NCI-H82 (cell line): ENCODE results near the gene HELZ2.

ENCODE experiments used
- DNase-seq: peaks from one replicate; lab custom pipeline; 2025; lab: John Stamatoyannopoulos, UW

HELZ2 gene

DNA sequence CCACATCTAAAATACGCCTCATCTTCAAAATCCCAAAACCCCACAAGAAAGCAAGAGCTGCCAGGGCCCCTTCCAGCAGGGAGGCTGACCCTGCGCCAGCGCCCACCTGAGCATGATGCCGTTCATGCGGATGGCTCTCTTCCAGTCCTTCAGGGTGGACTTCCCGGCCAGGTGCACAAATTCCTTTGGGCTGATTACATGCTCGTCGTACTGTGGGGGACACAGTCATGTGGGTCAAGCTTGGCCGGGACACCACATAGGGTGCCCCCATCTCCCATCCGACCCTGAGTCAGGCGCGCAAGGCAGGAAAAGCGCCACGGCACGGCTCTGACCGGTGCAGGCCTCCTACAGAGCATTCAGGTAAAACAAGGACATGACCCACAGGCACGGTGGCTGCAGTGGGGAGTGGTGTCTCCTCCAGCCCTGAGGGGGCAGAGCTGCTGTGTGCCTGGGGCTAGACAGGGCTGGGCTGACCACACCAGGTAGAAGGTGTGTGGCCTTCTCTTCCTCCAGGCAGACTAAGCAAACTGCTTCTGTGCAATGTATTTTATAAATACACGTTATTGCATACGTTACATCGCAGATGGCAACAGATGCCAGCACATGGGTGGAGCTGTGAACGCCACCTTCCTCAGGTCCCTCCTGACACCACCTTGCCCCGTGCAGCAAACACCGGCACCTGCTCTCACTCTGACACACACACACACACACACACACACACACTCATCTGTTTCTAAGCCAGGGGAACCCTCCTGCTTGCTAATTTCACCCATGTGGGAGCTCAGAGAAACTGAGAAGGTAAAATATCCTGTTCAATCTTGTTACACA is 23.8 kb upstream of the HELZ2 start:
- DNase-seq, result no peak

DNA sequence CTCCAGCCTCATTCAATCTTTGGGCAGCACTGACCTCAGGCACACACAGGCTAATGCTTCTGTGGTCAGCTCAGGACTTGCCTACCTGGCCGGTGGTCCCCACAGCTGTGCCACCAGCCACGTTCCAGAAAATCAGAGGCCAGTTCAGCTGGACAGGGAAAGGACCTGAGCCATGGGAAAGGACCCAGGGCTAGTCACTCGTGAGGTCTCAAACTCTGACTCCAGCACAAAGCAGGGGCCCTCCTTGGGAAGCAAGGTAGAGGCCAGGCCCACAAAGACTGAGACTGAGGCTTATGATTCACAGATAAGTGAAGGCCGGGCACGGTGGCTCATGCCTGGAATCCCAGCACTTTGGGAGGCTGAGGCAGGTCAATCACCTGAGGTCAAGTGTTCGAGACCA is 22.4 kb upstream of the HELZ2 start:
- DNase-seq, result no peak

DNA sequence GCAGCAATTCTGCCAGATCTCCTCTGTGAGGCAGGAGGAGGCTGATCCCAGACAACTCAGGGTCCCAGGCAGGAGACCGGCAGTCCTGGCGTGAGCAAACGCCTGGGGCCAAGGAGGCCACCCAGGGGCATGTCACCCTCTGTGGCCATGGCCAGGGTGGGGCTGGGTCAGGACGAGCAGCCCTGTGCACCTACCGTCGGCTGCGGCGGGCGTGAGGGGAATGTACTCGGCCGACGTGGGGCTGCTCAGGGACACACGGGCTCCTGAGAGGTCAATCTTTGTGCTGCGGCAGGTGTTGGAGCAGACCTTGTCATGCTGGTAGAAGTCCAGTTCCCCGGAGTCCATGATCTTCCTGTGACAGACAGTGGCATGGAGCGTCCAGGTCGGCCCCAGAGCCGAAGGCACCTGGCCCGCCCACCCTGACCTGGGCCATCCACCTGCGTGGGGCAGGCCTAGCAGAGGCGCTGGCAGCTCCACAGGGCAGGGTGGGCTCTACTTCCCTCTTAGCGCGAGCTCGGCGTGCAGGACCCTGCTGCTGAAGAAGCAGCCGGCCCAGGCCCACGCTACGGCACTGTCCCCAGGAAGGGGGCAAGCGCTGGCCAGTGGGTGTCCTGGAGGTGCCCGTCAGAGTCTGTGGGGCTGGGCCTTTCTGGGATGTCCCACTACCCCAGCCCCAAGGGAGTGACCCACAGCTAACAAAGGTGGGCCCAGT is 21.5 kb upstream of the HELZ2 start:
- no peak for DNase-seq

DNA sequence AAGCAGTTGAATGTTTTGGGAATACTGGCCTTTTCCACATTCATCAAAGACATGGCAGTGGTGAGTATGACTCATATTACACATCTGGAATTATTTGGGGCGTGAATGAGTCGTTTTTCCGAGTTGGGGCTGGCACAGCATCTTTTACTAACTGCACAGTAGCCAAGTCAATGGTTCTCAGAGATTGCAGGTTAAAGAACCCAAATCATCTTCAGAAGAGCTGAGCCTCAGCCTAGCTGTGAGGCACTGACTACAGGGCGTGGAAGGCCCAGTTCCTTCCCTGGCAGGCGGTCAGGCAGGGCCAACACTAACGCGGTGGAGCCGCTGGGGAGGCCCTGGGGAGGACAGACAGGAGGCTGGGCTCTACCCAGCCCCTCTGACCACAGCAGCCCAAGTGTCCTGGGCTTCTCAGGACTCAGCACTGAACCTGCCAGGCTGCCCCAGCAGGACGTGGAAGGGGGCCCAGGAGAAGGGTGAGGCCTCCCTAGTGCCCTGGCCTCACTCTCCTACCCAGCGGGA is 20.1 kb upstream of the HELZ2 start:
- DNase-seq, result no peak

DNA sequence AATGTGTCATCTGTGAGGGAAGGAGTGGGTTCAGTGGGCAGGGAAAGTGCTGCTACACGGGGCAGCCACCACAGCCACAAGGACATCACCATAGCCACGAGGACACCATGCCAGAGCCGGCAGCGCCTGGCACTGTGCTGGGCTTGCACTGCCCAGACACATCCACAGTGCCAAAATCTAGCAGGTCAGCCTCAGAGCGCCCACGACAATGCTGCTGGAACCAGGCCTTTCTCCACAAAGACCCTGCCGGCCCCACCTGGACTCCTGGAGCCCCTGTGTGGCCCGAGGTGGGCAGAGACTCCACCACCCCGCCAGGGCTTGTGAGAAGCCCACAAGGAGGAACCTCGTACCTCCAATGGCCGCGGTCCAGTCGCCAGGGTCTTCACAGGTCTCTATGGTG is 18.6 kb upstream of the HELZ2 start:
- DNase-seq, result no peak

DNA sequence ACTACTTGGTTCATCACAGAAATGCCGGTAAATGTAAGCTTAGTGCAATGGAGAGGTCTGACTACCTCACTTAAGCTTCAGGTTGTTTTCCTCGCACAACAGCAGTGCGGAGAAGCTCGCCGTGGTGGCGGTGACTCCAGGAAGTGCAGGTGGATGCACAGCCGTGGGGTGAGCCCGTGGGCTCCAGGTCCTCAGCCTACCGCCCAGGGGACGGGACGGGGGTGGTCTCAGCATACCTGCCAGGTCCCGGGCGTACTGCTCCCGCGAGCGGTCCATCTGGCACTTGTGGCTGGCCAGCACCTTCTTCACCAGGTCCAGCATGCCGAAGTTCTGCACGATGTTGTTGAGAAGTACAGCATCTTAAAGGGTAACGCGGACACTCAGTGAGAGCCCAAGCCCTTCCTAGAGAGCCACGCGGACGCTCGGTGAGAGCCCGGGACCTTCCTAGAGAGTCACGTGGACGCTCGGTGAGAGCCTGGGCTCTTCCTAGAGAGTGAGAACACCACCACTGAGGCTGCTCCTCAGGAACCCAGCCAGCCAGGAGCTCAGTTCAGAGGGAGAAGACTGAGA is 17.8 kb upstream of the HELZ2 start:
- no peak for DNase-seq

DNA sequence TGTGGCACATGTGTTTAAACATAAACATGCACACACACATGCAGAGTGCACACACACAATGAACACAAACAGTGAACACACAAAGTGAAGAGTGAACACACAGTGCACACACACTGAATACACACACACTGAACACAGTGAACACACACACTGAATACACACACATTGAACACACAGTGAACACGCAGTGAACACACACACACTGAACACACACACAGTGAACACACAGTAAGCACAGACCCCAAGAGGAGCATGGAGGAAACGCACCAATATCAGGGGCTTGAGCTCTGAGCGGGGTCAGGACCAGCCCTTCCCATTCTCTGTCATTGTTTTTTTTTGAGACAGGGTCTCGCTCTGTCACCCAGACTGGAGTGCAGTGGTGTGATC is 17.1 kb upstream of the HELZ2 start:
- DNase-seq, result no peak

DNA sequence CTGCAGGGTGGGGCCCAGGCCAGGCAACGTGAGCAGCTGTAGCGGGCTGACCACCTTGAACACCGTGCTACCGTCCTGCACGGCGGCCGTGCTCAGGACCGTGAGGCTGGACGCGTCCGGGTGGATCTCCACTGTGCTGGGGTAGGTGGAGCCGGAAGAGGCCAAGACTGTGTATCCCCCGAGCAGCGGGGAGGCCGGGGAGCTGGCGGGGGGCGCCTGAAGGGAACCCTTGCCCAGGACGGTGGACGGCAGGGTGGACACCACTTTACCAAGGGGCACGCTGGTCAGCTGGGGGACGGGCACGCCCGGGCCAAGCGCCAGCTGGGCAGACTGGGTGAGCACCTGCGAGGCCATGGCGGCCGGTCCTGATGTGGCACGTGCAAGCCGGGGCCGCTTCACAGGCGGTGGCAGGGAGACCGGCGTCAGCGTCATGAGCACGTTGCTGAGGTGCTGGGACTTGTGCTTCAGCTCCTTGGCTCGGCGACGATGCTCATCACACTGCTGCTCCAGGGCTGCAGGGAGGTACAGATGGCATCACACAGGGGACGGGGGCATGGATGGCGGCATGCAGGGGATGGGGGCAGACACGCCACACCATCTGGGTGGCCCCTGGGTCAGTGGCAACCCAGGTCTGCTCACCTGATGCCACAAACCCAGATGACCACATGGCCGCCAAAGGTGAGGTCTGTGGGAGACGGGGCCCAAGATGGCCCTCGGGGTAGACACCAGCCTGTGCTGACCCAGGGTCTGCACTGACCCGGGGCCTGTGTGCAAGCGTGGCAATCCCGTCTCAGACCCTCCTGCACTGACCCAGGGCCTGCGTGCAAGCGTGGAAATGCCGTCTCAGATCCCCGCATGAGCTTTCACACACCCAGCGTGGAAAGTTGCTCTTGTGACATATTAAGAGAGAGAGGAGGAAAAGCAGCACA is 16.4 kb upstream of the HELZ2 start:
- DNase-seq, result no peak

DNA sequence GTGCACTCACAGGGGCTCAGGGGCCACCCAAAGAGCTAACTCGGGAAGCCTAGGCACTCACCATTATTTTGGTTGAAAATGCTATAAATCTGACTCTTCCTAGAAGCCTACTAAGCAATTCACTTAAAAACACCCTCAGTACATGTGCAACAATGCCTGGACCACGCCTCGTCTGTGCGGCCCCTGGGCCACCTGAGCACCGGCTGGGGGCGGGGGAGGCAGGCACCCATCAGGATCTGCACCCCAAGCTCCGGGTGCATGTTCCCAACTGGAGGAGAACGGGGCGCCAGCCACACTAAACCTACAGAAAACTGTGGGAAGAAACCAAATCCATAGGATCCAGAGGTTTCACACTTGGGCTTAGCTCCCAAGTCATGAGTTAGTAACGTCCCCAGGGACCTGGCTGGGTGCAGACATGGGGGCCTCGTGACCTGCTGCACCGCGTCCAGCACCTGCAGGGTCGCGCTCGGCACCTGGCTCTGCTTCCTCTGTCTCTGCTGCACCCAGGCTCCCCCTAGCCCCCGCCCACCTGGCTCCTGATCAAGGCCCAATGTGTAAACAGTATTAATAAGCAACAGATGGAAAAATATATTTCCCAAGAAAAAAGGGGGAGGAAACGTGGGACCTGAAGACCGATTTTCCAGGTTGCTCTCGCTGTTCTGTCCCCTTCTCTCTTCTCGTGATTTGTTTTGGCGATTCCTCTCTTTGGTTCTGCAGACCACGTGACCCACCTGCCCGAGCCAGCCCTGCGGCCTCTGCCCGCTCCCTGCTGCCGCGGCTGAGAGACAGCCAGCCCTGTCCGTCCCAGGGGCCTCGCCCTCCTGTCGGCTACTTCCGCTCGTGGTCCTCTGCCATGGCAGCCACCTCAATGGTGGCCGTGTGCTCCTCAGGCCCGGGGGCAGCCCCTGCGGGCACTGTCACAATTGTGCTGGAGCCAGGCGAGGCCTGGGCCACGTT is 15.5 kb upstream of the HELZ2 start:
- no peak for DNase-seq

DNA sequence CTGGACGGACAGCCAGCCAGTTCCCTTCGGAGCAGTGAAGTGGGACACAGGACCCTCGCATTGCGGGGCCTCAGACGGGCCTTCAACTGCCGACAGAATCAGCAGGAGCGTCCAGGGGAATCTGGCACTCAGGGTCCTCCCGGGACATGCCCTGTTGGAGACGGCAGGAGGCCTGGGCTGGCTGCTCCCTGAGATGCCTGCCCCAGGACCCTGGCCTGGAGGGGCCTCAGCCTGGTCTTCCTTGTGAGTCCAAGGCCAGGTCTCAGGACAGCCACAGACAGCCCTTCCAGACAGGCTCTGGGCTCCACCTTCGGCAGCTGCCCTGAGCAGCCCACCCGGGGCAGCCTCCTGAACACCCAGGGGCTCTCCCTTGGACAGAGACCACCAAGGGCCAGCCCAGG is 14.6 kb upstream of the HELZ2 start:
- DNase-seq, result no peak

DNA sequence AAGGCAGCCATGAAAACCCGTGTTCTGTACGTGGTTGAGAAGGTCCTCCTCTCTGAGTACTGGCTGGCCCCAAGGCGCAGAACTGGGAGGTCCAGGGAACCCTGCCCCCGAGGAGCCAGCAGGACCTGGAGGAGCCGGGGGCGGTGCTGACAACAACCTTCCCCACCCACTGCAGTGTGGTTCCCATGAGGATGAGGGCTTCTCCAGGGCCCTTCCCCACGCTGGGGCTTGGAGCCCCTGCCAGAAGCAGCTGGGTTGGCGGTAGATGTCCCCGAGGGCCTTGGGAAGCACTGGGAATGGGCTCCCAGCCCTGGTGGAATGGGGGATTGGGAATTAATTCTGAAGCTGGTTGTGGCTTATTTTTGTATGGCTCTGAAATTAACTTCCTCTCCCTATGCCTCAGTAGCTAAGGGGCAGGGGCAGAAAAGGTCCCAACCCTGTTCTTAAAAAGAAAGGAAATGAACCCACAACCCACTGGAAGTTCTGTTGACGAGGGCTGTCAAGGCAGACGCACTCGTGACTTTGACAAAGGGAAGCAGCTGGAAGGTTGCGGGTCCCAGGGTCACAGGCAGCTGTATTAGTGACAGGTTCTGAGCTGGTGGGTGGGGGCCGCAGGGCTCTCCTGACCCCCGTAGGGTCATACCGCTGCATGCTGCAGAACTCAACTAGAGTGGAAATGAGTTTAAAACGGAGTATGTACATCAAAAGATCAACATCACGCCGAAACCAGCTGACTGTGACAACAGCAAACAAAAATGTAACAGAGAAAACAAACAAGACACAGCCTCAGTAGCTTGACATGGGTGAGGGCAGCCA is 13.9 kb upstream of the HELZ2 start:
- no peak for DNase-seq

DNA sequence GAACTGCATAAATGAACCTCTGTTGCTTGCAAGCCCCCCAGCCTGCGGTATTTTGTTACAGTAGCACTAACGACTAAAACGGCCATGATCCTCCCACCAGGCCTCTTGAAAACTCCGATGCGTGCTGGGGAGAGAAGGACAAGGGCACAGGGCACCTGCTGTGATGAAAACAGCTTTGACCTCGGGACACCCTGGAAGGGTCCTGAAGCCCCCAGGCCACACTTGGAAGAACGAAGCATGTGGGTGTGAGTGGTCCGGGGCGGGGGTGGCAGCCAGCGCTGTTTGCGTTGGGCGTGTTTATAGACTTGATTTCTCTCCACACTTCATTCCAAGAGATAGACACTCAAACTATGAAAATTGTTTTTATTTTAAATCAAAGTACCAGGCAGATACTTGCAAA is 13.2 kb upstream of the HELZ2 start:
- no peak for DNase-seq

DNA sequence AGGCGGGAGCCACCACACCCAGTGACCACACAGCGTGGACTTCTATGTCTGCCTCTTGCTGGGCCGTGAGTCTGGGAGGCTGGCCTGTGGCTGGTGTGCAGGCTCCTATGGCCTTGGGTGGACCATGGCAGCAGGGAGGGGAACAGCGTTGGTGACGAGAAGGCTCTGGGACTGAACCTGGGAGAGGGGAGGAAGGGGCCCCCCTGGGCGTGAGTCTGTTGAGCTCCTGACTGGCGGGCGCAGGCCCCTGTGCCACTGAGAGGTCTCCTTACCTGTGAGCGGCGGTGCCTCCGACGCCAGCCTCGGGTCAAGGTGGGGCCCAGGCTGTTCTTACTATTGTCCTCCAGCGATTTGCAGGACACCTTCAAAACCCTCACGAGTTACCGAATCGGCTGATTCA is 12.8 kb upstream of the HELZ2 start:
- DNase-seq, result no peak

DNA sequence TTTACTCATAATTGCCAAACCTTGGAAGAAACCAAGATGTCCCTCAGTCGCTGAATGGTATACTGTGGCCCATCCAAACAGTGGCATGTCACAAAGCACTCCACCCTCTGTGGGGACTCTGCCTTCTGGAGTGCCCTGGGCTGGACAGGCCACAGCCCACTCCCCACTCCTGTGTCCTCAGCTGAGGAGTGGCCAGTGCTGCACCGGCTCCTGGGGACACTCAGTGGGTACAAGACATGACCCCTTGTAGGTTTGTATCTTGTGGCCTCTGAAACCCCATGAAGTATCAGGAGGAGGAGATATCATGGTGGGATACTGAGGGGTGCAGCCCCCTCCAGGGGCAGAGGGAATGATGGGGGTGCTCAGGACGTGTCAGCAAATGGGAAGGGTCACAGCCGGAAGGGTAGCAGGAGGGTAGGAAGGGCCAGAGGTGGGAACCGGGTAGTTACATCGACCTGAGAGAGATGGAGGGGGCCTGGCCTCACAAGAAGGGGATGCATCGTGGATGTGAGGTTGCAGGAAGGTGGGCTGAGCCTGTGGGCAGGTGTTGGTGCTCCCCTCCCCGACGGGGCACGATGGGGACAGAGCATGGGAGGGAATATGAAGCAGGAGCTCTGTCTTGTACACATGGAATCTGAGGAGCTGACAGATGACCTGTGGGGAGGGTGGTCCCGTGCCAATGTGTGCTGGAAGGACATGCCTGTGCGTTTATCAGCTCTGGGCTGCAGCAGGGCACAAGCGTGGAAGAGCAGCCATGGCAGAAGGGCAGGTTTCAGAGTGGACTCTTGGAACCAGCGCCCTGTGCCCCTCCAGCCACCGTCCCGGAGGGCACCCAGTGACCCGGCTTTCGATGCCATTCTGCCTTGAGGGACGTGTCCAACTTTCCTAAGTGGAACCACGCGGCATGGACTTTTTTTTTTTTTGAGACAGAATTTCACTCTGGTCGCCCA is 11.9 kb upstream of the HELZ2 start:
- no peak for DNase-seq

DNA sequence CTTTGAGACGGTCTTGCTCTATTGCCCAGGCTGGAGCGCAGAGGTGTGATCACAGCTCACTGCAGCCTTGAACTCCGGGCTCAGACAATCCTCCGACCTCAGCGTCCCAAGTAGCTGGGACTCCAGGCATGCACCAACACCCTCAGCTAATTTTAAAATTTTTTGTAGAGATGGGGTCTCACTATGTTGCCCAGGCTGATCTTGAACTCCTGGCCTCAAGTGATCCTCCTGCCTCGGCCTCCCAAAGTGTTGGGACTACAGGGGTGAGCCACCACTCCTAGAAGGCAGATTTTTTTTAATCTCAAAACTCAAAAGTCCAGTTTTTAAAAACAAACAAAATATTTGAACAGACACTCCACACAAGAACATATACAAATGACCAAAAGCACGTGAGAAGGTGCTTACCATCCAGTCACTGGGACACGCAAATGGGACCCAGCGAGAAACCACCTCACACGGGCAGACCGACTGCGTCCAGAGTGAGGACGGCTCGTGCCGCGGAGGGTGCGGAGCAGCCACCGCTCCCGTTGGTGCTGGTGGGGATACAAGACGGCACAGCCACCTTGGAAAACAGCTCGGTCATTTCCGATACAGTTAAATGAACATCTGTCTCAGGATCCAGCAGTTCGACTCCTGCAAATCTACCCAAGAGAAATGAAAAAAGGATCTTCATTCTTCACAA is 8.5 kb upstream of the HELZ2 start:
- no peak for DNase-seq

DNA sequence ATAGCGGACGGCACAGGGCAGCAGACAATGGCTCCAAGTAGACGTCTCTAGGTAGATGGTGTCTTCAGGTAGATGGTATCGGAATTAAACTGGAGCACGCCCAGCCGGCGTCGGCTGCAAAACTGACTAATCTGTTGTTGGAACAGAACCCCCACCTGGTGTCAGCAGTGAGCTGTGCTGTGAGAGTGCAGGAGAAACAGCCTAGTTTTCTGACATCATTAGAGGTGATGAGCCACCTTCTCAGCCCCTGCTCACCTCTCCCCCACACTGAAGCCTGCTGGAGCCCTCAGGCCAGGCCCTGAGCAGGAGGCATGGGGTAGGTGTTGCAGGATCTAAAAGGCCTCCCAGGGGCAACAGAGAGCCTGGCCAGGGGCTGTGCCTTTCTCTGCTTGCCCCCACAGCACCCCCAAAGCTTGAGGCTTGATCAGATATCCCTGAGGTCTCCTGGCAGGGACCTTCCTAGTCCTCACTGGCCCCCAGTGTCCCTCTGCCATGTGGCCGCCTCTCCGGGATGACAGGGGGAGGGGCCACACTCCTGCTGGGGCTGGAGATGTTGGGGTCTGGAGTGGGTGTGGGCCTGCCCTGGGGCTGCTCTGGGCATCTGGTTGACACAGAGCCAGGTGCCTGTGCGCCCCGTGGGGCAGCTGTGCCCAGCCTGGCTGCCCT is 6.9 kb upstream of the HELZ2 start:
- peak; percentile 65 for DNase-seq

DNA sequence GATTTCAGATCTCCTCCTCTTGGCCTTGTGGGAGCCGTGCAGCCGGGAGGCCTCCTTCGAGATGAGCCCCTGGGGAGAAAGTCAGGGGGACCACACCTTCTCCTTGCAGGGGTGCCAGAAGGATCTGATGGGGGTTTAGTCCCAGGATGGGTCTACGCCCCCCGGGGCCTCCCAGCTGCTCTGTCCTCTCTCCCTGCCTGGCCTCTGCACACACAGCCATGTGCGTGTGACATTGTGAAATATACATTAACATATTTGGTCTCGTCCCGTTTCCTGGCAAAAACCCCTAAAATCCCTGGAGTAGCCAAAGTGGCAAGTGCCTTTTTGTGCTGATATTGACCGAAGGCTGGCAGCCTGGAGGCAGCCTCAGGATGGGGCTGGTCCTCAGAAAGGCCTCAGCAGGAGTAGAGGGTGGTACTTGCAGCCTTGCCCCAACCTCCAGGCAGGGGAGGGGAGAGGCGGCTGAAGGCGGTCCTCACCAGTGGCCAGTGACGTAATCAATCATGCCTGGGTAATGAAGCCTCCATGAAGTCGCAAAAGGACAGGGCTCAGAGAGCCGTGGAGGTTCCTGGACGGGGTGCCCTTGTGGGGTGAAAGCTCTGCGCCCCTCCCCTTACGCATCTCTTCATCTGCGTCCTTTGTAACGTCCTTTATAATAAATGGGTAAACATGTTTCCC is 5.1 kb upstream of the HELZ2 start:
- DNase-seq, result no peak
